ENCODE results near the gene AMH. TPM values are rescaled to one million over a fixed set of nuclear protein-coding genes. Genes with fewer than 3 reads are reported as not detected.
A peak's percentile ranks its signal among the peaks of the same experiment; 100 is the strongest.

Gene AMH
- total and polyA plus RNA-seq, 2 donors (not counting 1 experiment from before 2014, with no cell fraction given), result 0.03 to 0.33 TPM

DNA sequence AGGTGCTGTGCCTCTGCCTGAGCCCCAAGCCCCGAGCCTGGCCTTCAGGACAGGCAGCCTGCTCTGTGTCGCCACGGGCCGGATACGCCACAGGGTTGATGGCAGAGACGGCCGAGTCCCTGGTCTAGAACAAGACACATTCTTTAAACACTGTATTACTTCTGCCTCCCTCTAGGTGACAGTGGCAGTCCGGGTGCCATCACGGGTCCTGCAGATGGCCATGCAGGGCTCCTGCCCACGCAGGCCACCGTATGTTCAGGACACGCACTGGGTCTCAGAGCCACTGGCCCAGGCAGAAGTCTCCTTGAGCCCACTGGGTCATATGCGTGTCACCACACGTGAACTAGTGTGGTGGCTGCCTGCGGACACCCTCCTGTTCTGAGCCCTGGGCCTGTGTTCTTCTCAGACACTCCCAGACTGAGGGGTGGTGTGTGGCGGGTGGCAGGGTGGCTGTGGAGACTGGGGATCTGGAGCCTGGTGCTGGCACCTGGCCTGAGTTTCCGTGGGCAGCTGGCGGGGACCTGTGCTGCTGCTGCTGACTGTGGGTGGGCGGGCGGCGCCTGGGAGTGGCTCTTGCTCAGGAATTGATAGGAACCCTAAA, 17.4 kb upstream of the AMH start:
- H3K4me1 ChIP-seq (ENCODE audit: control insufficient read depth, extremely low read depth, insufficient read depth, low read length), result no peaks in the 10 kb centered on the region
- no peak overlapping the region for H3K27ac ChIP-seq (ENCODE audit: insufficient read depth, low read length)
- H3K4me3 ChIP-seq (replicated peaks in 1 of 4; ENCODE audit: control extremely low read depth in 1 of 4, insufficient read depth in 1 of 4, low read depth in 3 of 4, low read length in 4 of 4), result no peak overlapping the region
- H3K36me3 ChIP-seq (ENCODE audit: control insufficient read depth, insufficient read depth, low read length), result peaks cover 38% of the 10 kb centered on the region
- peaks cover 39% of the 10 kb centered on the region for H3K79me2 ChIP-seq (ENCODE audit: control insufficient read depth, insufficient read depth, low read length)
- no peak overlapping the region for H3K9ac ChIP-seq (ENCODE audit: insufficient read depth, low read length)
- no peak overlapping the region for H3K4me2 ChIP-seq (ENCODE audit: extremely low read depth, insufficient read depth, low read length)
- H3K9me3 ChIP-seq (ENCODE audit: control insufficient read depth, insufficient read depth, low read depth, low read length), result no peaks in the 10 kb centered on the region
- DNase-seq (ENCODE audit: low read depth in 2 of 2), result no peak
- no peaks in the 10 kb centered on the region for H4K20me1 ChIP-seq (ENCODE audit: control insufficient read depth, extremely low read depth, insufficient read depth, low read length)
- H3K27me3 ChIP-seq (ENCODE audit: control insufficient read depth, insufficient read depth, low read length), result no peaks in the 10 kb centered on the region
- H2AFZ ChIP-seq (ENCODE audit: low read length), result no peak overlapping the region
- TF ChIP-seq CTCF (conservative IDR thresholded peaks at IDR 0.05 in 1 of 2, IDR thresholded peaks at IDR 0.05 in 1 of 2; ENCODE audit: low read depth in 1 of 2, low read length in 2 of 2), result no peak
- TF ChIP-seq EZH2 (IDR thresholded peaks at IDR 0.05; ENCODE audit: low read length, missing control alignments), result no peak

GRCh38 chr19:2232286-2233151, 16.6 kb upstream of the AMH start:
- Histone ChIP-seq H3K4me2 (ENCODE audit: extremely low read depth, insufficient read depth, low read length) (no peak overlapping the region), H3K9ac (ENCODE audit: insufficient read depth, low read length) (no peak overlapping the region), H2AFZ (ENCODE audit: low read length) (no peak overlapping the region), H3K27ac (ENCODE audit: insufficient read depth, low read length) (no peak overlapping the region), H3K36me3 (ENCODE audit: control insufficient read depth, insufficient read depth, low read length) (peaks cover 35% of the 10 kb centered on the region), H3K79me2 (ENCODE audit: control insufficient read depth, insufficient read depth, low read length) (peaks cover 45% of the 10 kb centered on the region), H3K4me1 (ENCODE audit: control insufficient read depth, extremely low read depth, insufficient read depth, low read length) (peaks cover under 1% of the 10 kb centered on the region), H3K4me3 (replicated peaks in 1 of 4; ENCODE audit: control extremely low read depth in 1 of 4, insufficient read depth in 1 of 4, low read depth in 3 of 4, low read length in 4 of 4) (no peak overlapping the region), H3K9me3 (ENCODE audit: control insufficient read depth, insufficient read depth, low read depth, low read length) (no peaks in the 10 kb centered on the region), H3K27me3 (ENCODE audit: control insufficient read depth, insufficient read depth, low read length) (no peaks in the 10 kb centered on the region), H4K20me1 (ENCODE audit: control insufficient read depth, extremely low read depth, insufficient read depth, low read length) (no peaks in the 10 kb centered on the region)
- no peak for DNase-seq (ENCODE audit: low read depth in 2 of 2)
- TF ChIP-seq CTCF (conservative IDR thresholded peaks at IDR 0.05 in 1 of 2, IDR thresholded peaks at IDR 0.05 in 1 of 2; ENCODE audit: low read depth in 1 of 2, low read length in 2 of 2), result no peak
- TF ChIP-seq EZH2 (IDR thresholded peaks at IDR 0.05; ENCODE audit: low read length, missing control alignments), result no peak

DNA sequence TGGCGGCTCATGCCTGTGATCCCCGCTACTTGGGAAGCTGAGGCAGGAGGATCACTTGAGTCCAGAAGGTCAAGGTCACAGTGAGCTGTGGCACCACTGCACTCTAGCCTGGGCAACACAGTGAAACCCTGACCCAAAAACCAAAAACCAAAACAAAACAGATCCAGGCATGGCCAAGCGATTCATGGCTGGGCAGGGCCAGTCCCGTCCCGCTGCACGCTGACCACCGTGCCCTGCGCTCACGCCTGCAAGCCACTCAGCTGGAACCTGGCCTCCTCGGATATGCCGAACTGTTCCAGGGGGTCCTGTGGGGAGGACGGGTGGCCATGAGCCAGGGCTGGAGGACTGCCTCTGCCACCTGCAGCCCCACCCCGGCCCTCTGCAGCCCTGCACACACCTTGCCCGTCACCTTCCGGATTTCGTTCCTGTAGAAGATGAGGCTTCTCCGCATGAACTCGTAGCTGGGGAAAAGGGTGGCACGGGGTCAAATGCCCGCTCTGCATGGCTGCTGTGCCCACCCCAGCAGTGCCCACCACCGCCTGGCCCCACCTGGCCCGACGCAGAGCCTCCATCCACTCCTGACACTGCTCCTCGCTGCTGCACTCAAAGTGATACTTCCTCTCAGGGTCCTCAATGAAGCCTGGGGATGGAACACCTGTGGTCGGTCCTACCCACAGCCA, 15.4 kb upstream of the AMH start:
- Histone ChIP-seq H3K4me3 (replicated peaks in 1 of 4; ENCODE audit: control extremely low read depth in 1 of 4, insufficient read depth in 1 of 4, low read depth in 3 of 4, low read length in 4 of 4) (no peak overlapping the region), H3K27me3 (ENCODE audit: control insufficient read depth, insufficient read depth, low read length) (no peaks in the 10 kb centered on the region), H3K4me1 (ENCODE audit: control insufficient read depth, extremely low read depth, insufficient read depth, low read length) (peaks cover 7% of the 10 kb centered on the region), H3K27ac (ENCODE audit: insufficient read depth, low read length) (no peak overlapping the region), H3K79me2 (ENCODE audit: control insufficient read depth, insufficient read depth, low read length) (peaks cover 57% of the 10 kb centered on the region), H3K36me3 (ENCODE audit: control insufficient read depth, insufficient read depth, low read length) (peaks cover 30% of the 10 kb centered on the region), H4K20me1 (ENCODE audit: control insufficient read depth, extremely low read depth, insufficient read depth, low read length) (no peaks in the 10 kb centered on the region), H2AFZ (ENCODE audit: low read length) (no peak overlapping the region), H3K9me3 (ENCODE audit: control insufficient read depth, insufficient read depth, low read depth, low read length) (no peaks in the 10 kb centered on the region), H3K4me2 (ENCODE audit: extremely low read depth, insufficient read depth, low read length) (peak overlapping the region; percentile 18), H3K9ac (ENCODE audit: insufficient read depth, low read length) (no peak overlapping the region)
- no peak for DNase-seq (ENCODE audit: low read depth in 2 of 2)
- TF ChIP-seq EZH2 (IDR thresholded peaks at IDR 0.05; ENCODE audit: low read length, missing control alignments), result no peak
- no peak for TF ChIP-seq CTCF (conservative IDR thresholded peaks at IDR 0.05 in 1 of 2, IDR thresholded peaks at IDR 0.05 in 1 of 2; ENCODE audit: low read depth in 1 of 2, low read length in 2 of 2)

Data from fibroblast of lung (primary cell).